Naive thymus-derived CD4-positive, alpha-beta T cell (primary cell): Measurements from ENCODE around the gene OR2G2. TPM values are rescaled to one million over a fixed set of nuclear protein-coding genes. Genes with fewer than 3 reads are reported as not detected.

ENCODE experiments used
- ATAC-seq: fragments of 150-1000 bp; cut with Tn5 transposase; 2 replicates; pipeline ENCODE4 v1.10.0; 2021; ENCODE audit warnings: mild to moderate bottlenecking, moderate library complexity
- CTCF ChIA-PET: fragments of 350-600 bp; sonication (Branson Sonifier 250); formaldehyde crosslinking; loops from one replicate; lab custom pipeline; 2021; ENCODE audit warnings: antibody characterized with exemption; lab: Charles Lee
- POLR2A ChIA-PET: fragments of 350-600 bp; sonication (Branson Sonifier 250); formaldehyde crosslinking; loops from one replicate; lab custom pipeline; 2021; ENCODE audit warnings: antibody characterized with exemption, inconsistent platforms; lab: Charles Lee
- DNase-seq, 9 donors: peaks; one replicate each; pipeline versions ENCODE4 v3.0.0 to v3.0.0-alpha.2; 2020 to 2022; ENCODE audit warnings: mixed read lengths in 1 of 9
- H3K27ac ChIP-seq: one replicate; pipeline ENCODE4 v1.7.0; 2013; ENCODE audit warnings: mild to moderate bottlenecking, low read depth, low read length, moderate library complexity
- H3K27me3 ChIP-seq, 2 donors: one replicate each; pipeline ENCODE4 v1.7.0; 2013; ENCODE audit warnings: low read length in 2 of 2, mild to moderate bottlenecking in 2 of 2, moderate library complexity in 2 of 2; ENCODE audit not compliant: control insufficient read depth in 2 of 2, insufficient read depth in 2 of 2
- H3K36me3 ChIP-seq, 3 experiments: 1 replicate in 2 of 3; 2 replicates in 1 of 3; pipeline ENCODE4 v1.7.0; 2013; ENCODE audit warnings: low read length in 3 of 3, mild to moderate bottlenecking in 3 of 3, moderate library complexity in 1 of 3; ENCODE audit not compliant: insufficient read depth in 3 of 3, control insufficient read depth in 2 of 3
- H3K4me1 ChIP-seq, 2 donors: one replicate each; pipeline ENCODE4 v1.7.0; 2013; ENCODE audit warnings: low read length in 2 of 2, mild to moderate bottlenecking in 2 of 2, moderate library complexity in 1 of 2; ENCODE audit not compliant: control insufficient read depth in 2 of 2, insufficient read depth in 2 of 2
- H3K4me3 ChIP-seq: 2 replicates; pipeline ENCODE4 v1.7.0; 2013; ENCODE audit warnings: mild to moderate bottlenecking, low read length
- H3K9me3 ChIP-seq, 3 experiments: 1 replicate in 2 of 3; 2 replicates in 1 of 3; pipeline ENCODE4 v1.7.0; 2013; ENCODE audit warnings: low read length in 3 of 3; ENCODE audit not compliant: control insufficient read depth in 2 of 3
- H3K27ac Mint-ChIP-seq, 9 donors: one replicate each; pipeline ENCODE4 v1.8.0; 2020 to 2022; ENCODE audit warnings: mixed read lengths in 9 of 9, mild to moderate bottlenecking in 8 of 9, moderate library complexity in 5 of 9, inconsistent platforms in 2 of 9
- H3K27me3 Mint-ChIP-seq, 5 donors: one replicate each; pipeline ENCODE4 v1.8.0; 2021 to 2022; ENCODE audit warnings: mixed read lengths in 5 of 5, mild to moderate bottlenecking in 1 of 5
- H3K36me3 Mint-ChIP-seq, 5 donors: one replicate each; pipeline ENCODE4 v1.8.0; 2020 to 2022; ENCODE audit warnings: mixed read lengths in 5 of 5, mild to moderate bottlenecking in 3 of 5, inconsistent platforms in 1 of 5
- H3K4me1 Mint-ChIP-seq, 7 donors: one replicate each; pipeline ENCODE4 v1.8.0; 2020 to 2022; ENCODE audit warnings: mixed read lengths in 7 of 7, mild to moderate bottlenecking in 3 of 7, inconsistent platforms in 1 of 7
- H3K4me3 Mint-ChIP-seq, 10 donors: one replicate each; pipeline ENCODE4 v1.8.0; 2020 to 2022; ENCODE audit warnings: mild to moderate bottlenecking in 10 of 10, mixed read lengths in 10 of 10, moderate library complexity in 6 of 10, inconsistent platforms in 2 of 10
- H3K9me3 Mint-ChIP-seq, 11 donors: one replicate each; pipeline ENCODE4 v1.8.0; 2020 to 2022; ENCODE audit warnings: mixed read lengths in 11 of 11, mild to moderate bottlenecking in 4 of 11, inconsistent platforms in 1 of 11, moderate library complexity in 1 of 11
- intact Hi-C, 2 donors: fragments of 100-400 bp; cut with micrococcal nuclease; formaldehyde crosslinking; loops; one replicate each; pipeline ENCODE4 v1.15.1; 2023
- polyA plus RNA-seq, 2 donors: library from polyadenylated mRNA; unstranded; fragments of 300-500 nt; fragmentation: Illumina TruSeq; gene quantifications; one replicate each; pipeline ENCODE4 v1.2.3, GENCODE V29; 2021
- total RNA-seq, 6 experiments: library from RNA in 5 of 6; stranded (reverse) in 5 of 6; gene quantifications; 1 replicate in 5 of 6; 2 replicates in 1 of 6; pipeline ENCODE4 v1.2.3 and lab custom pipeline; 2021 to 2026

Gene OR2G2
- total and polyA plus RNA-seq, 7 experiments from 2014 or later = not detected

- Histone ChIP-seq H3K27me3 (no peaks in the 10 kb centered on the region), H3K36me3 (no peaks in the 10 kb centered on the region), H3K27ac (no peak overlapping the region), H3K9me3 (no peaks in the 10 kb centered on the region), H3K4me1 (no peaks in the 10 kb centered on the region), H3K4me3 (no peak overlapping the region)
- intact Hi-C loops = loop anchor here (1.0 to 2.0 kb wide), 3 partner anchors 186 to 204 kb away; no protein-coding TSS in a partner anchor
- CTCF ChIA-PET = no interaction called here
- ATAC-seq = no peak
- peaks cover 0 to 25% (median 13%) of the 10 kb centered on the region in 5 donors for H3K27me3 Mint-ChIP-seq
- H3K4me1 Mint-ChIP-seq = peaks cover 0 to 2% (median 0%) of the 10 kb centered on the region in 7 donors
- H3K4me3 Mint-ChIP-seq = no peak overlapping the region
- peaks cover 0 to 8% (median 2%) of the 10 kb centered on the region in 11 donors for H3K9me3 Mint-ChIP-seq
- peak in 2 of 9 donors; percentile 4 for DNase-seq
- POLR2A ChIA-PET = no interaction called here
- H3K36me3 Mint-ChIP-seq = peaks cover 0 to 5% (median 0%) of the 10 kb centered on the region in 5 donors
- H3K27ac Mint-ChIP-seq = no peak overlapping the region
These were observed 11.6 kb upstream of the OR2G2 start for GRCh38 chr1:247576514-247576913.

- H3K36me3 ChIP-seq = no peaks in the 10 kb centered on the region
- H3K27me3 ChIP-seq = no peaks in the 10 kb centered on the region
- intact Hi-C loops = no loop called here
- Mint-ChIP-seq H3K4me3 (no peak overlapping the region), H3K36me3 (no peaks in the 10 kb centered on the region), H3K27ac (no peak overlapping the region), H3K9me3 (no peaks in the 10 kb centered on the region), H3K27me3 (peaks cover 0 to 16% (median 9%) of the 10 kb centered on the region in 5 donors), H3K4me1 (peaks cover 0 to 2% (median 0%) of the 10 kb centered on the region in 7 donors)
- no peaks in the 10 kb centered on the region for H3K4me1 ChIP-seq
- ATAC-seq (no peak), DNase-seq (no peak)
- H3K9me3 ChIP-seq = no peaks in the 10 kb centered on the region
- ChIA-PET CTCF (no interaction called here), POLR2A (no interaction called here)
- no peak overlapping the region for H3K4me3 ChIP-seq
- no peak overlapping the region for H3K27ac ChIP-seq
These were observed 9.2 kb upstream of the OR2G2 start for GRCh38 chr1:247578946-247579460.

- no peaks in the 10 kb centered on the region for H3K36me3 ChIP-seq
- ChIA-PET POLR2A (no interaction called here), CTCF (no interaction called here)
- H3K27ac ChIP-seq = no peak within 1 kb of the TSS
- H3K27me3 ChIP-seq = no peaks in the 10 kb centered on the region
- ATAC-seq (no peak), DNase-seq (no peak)
- no peaks in the 10 kb centered on the region for H3K9me3 ChIP-seq
- H3K9me3 Mint-ChIP-seq = peaks cover 0 to 9% (median 4%) of the 10 kb centered on the region in 11 donors
- H3K27me3 Mint-ChIP-seq = peaks cover 0 to 40% (median 20%) of the 10 kb centered on the region in 5 donors
- no peaks in the 10 kb centered on the region for H3K4me1 Mint-ChIP-seq
- H3K36me3 Mint-ChIP-seq = peaks cover 0 to 4% (median 0%) of the 10 kb centered on the region in 5 donors
- no peak within 1 kb of the TSS for H3K27ac Mint-ChIP-seq
- H3K4me1 ChIP-seq = no peaks in the 10 kb centered on the region
- no peak within 1 kb of the TSS for H3K4me3 ChIP-seq
- no peak within 1 kb of the TSS for H3K4me3 Mint-ChIP-seq
- intact Hi-C loops = no loop called here
These were observed 17.1 kb downstream of the OR2G2 start, which contains the start of gene OR2G3 for GRCh38 chr1:247605286-247605685. Gene OR2G3 (plus strand): TSS chr1:247605586. CDS start chr1:247605586, 0 bp downstream.

DNA sequence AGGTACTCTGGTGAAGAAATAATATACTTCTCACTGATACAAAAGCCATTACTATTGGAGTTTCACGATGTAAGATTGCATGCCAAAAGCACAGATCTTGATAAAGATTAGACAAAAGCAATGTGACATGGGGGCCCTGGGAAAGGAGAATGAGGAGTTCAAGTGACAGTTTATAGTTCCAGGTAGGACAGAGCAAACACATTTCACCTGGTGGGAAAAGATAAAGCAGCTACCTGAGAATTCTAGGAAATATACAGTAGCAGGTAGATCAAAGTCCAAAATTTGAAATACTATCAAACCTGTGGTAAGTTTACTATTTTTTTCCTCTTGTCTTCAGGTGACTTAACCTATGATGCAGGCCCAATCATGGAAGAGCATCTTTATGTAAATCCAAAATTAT is 25.2 kb downstream of the OR2G2 start:
- Mint-ChIP-seq H3K4me1 (no peaks in the 10 kb centered on the region), H3K27ac (no peak overlapping the region), H3K36me3 (no peaks in the 10 kb centered on the region), H3K9me3 (peaks cover 0 to 7% (median 3%) of the 10 kb centered on the region in 11 donors), H3K4me3 (no peak overlapping the region), H3K27me3 (peaks cover 0 to 23% (median 10%) of the 10 kb centered on the region in 5 donors)
- Histone ChIP-seq H3K4me3 (no peak overlapping the region), H3K27ac (no peak overlapping the region), H3K27me3 (no peaks in the 10 kb centered on the region), H3K4me1 (no peaks in the 10 kb centered on the region), H3K36me3 (no peaks in the 10 kb centered on the region), H3K9me3 (no peaks in the 10 kb centered on the region)
- DNase-seq = no peak
- CTCF ChIA-PET = no interaction called here
- no peak for ATAC-seq
- POLR2A ChIA-PET = no interaction called here
- intact Hi-C loops = no loop called here

DNA sequence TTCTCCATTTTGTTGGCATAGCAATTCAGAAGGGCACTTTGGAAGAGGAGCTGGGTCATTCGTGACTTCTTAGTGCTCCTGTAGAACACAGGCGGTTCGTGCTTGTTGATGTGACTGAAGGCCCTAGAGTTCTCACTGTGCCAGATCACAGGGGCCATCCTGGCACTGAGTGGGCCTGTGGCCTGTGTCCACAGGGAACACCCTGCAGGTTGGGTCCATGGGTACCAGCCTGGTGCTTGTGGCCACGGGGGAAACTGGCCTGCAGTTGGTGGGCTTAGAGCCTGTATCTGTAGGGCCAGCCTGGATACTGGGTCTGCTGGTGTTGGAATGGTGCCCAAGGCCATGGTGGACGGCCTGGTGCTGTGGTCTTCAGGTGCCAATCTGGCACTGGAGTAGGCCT is 26.5 kb downstream of the OR2G2 start:
- intact Hi-C loops = no loop called here
- H3K36me3 ChIP-seq = no peaks in the 10 kb centered on the region

DNA sequence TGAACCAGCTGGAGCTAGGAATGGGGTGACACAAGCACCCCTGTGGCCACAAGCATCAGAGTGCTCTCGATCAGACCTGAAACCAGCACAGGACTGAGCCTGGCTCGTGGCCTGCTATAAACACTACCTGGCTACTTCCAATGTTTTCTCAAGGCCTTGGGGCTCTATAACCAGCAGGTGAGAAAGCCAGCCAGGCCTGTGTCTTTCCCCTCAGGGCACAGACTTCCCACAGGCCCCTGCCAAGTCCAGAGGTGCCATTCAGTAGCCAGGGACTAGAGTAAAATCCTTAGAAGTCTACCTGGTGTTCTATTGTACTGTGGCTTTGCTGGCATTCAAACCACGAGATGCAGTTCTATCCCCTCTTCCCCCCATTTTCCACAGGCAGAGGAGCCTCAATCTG is 39.8 kb downstream of the OR2G2 start:
- Histone ChIP-seq H3K4me1 (no peaks in the 10 kb centered on the region), H3K4me3 (no peak overlapping the region), H3K36me3 (no peaks in the 10 kb centered on the region), H3K27ac (no peak overlapping the region), H3K9me3 (no peaks in the 10 kb centered on the region), H3K27me3 (no peaks in the 10 kb centered on the region)
- Mint-ChIP-seq H3K4me3 (no peak overlapping the region), H3K9me3 (peaks cover 0 to 16% (median 4%) of the 10 kb centered on the region in 11 donors), H3K27ac (no peak overlapping the region), H3K36me3 (no peaks in the 10 kb centered on the region), H3K27me3 (peaks cover 0 to 12% (median 4%) of the 10 kb centered on the region in 5 donors), H3K4me1 (no peaks in the 10 kb centered on the region)
- ATAC-seq = no peak
- ChIA-PET CTCF (no interaction called here), POLR2A (no interaction called here)
- DNase-seq = no peak
- intact Hi-C loops = no loop called here

More for the DNA sequence above, 26.5 kb downstream of the OR2G2 start:
- Histone ChIP-seq H3K4me3 (no peak overlapping the region), H3K27me3 (no peaks in the 10 kb centered on the region), H3K9me3 (no peaks in the 10 kb centered on the region), H3K27ac (no peak overlapping the region), H3K4me1 (no peaks in the 10 kb centered on the region)
- POLR2A ChIA-PET = no interaction called here
- no peaks in the 10 kb centered on the region for H3K4me1 Mint-ChIP-seq
- no peak overlapping the region for H3K4me3 Mint-ChIP-seq
- H3K9me3 Mint-ChIP-seq = peaks cover 0 to 7% (median 0%) of the 10 kb centered on the region in 11 donors
- ATAC-seq (no peak), DNase-seq (no peak)
- no peak overlapping the region for H3K27ac Mint-ChIP-seq
- peaks cover 0 to 10% (median 5%) of the 10 kb centered on the region in 5 donors for H3K27me3 Mint-ChIP-seq
- H3K36me3 Mint-ChIP-seq = no peaks in the 10 kb centered on the region
- CTCF ChIA-PET = no interaction called here

- ATAC-seq (no peak), DNase-seq (no peak)
- no peaks in the 10 kb centered on the region for H3K27me3 ChIP-seq
- ChIA-PET CTCF (no interaction called here), POLR2A (no interaction called here)
- no peaks in the 10 kb centered on the region for H3K36me3 Mint-ChIP-seq
- H3K27ac Mint-ChIP-seq = no peak overlapping the region
- H3K9me3 ChIP-seq = no peaks in the 10 kb centered on the region
- H3K9me3 Mint-ChIP-seq = peaks cover 0 to 28% (median 10%) of the 10 kb centered on the region in 11 donors
- H3K27me3 Mint-ChIP-seq = peaks cover 13 to 62% (median 46%) of the 10 kb centered on the region in 5 donors
- no peak overlapping the region for H3K27ac ChIP-seq
- peaks cover 0 to 8% (median 0%) of the 10 kb centered on the region in 7 donors for H3K4me1 Mint-ChIP-seq
- no peak overlapping the region for H3K4me3 ChIP-seq
- H3K4me3 Mint-ChIP-seq = peak overlapping the region in 2 of 10 donors; percentile 6 to 33
- H3K36me3 ChIP-seq = no peaks in the 10 kb centered on the region
- H3K4me1 ChIP-seq = no peaks in the 10 kb centered on the region
- intact Hi-C loops = no loop called here
These were observed 49.9 kb downstream of the OR2G2 start for GRCh38 chr1:247638011-247638410.
